ENCODE data around the gene ELF4. TPM values are rescaled to one million over a fixed set of nuclear protein-coding genes. Genes with fewer than 3 reads are reported as not detected.

The ELF4 gene
- total RNA-seq, 1 donor, result 25.0 TPM

- H3K4me2 ChIP-seq (ENCODE audit: insufficient read depth, low read length), result no peak overlapping the region
- H2AFZ ChIP-seq (ENCODE audit: low read length), result no peak overlapping the region
- H3K4me1 ChIP-seq (ENCODE audit: insufficient read depth, low read length), result no peaks in the 10 kb centered on the region
- peaks cover 2% of the 10 kb centered on the region for H3K36me3 ChIP-seq (ENCODE audit: insufficient read depth, low read length)
- H3K9me3 ChIP-seq (ENCODE audit: low read depth, low read length), result no peaks in the 10 kb centered on the region
- H3K4me3 ChIP-seq (ENCODE audit: insufficient read depth, low read length), result no peak overlapping the region
- H3K79me2 ChIP-seq (ENCODE audit: insufficient read depth, low read length), result no peaks in the 10 kb centered on the region
- TF ChIP-seq CTCF (IDR thresholded peaks at IDR 0.05; ENCODE audit: extremely low read depth, low read depth, low read length), result no peak
- H3K27me3 ChIP-seq (ENCODE audit: insufficient read depth, low read length), result peaks cover 3% of the 10 kb centered on the region
- DNase-seq (ENCODE audit: insufficient read length, low spot score, missing footprints), result no peak
- H3K27ac ChIP-seq (ENCODE audit: low read depth, low read length), result no peak overlapping the region
- H4K20me1 ChIP-seq (ENCODE audit: insufficient read depth, low read length), result no peaks in the 10 kb centered on the region
Measured at GRCh38 chrX:130048686-130049222, 61.5 kb downstream of the ELF4 start.

GRCh38 chrX:130047416-130047815, 62.9 kb downstream of the ELF4 start:
- Histone ChIP-seq H3K36me3 (ENCODE audit: insufficient read depth, low read length) (no peaks in the 10 kb centered on the region), H3K79me2 (ENCODE audit: insufficient read depth, low read length) (no peaks in the 10 kb centered on the region), H2AFZ (ENCODE audit: low read length) (no peak overlapping the region), H3K27me3 (ENCODE audit: insufficient read depth, low read length) (peaks cover 3% of the 10 kb centered on the region), H3K4me3 (ENCODE audit: insufficient read depth, low read length) (no peak overlapping the region), H3K9me3 (ENCODE audit: low read depth, low read length) (no peaks in the 10 kb centered on the region), H3K4me2 (ENCODE audit: insufficient read depth, low read length) (no peak overlapping the region), H3K4me1 (ENCODE audit: insufficient read depth, low read length) (no peaks in the 10 kb centered on the region), H4K20me1 (ENCODE audit: insufficient read depth, low read length) (no peaks in the 10 kb centered on the region), H3K27ac (ENCODE audit: low read depth, low read length) (no peak overlapping the region)
- no peak for TF ChIP-seq CTCF (IDR thresholded peaks at IDR 0.05; ENCODE audit: extremely low read depth, low read depth, low read length)
- peak; percentile 10 for DNase-seq (ENCODE audit: insufficient read length, low spot score, missing footprints)

GRCh38 chrX:130039847-130040246, 70.5 kb downstream of the ELF4 start:
- no peaks in the 10 kb centered on the region for H4K20me1 ChIP-seq (ENCODE audit: insufficient read depth, low read length)
- no peak for TF ChIP-seq CTCF (IDR thresholded peaks at IDR 0.05; ENCODE audit: extremely low read depth, low read depth, low read length)
- no peaks in the 10 kb centered on the region for H3K79me2 ChIP-seq (ENCODE audit: insufficient read depth, low read length)
- no peaks in the 10 kb centered on the region for H3K27me3 ChIP-seq (ENCODE audit: insufficient read depth, low read length)
- H3K4me1 ChIP-seq (ENCODE audit: insufficient read depth, low read length), result no peaks in the 10 kb centered on the region
- H3K27ac ChIP-seq (ENCODE audit: low read depth, low read length), result no peak overlapping the region
- peaks cover 4% of the 10 kb centered on the region for H3K36me3 ChIP-seq (ENCODE audit: insufficient read depth, low read length)
- no peak overlapping the region for H3K4me2 ChIP-seq (ENCODE audit: insufficient read depth, low read length)
- DNase-seq (ENCODE audit: insufficient read length, low spot score, missing footprints), result no peak
- no peak overlapping the region for H3K4me3 ChIP-seq (ENCODE audit: insufficient read depth, low read length)
- no peaks in the 10 kb centered on the region for H3K9me3 ChIP-seq (ENCODE audit: low read depth, low read length)
- H2AFZ ChIP-seq (ENCODE audit: low read length), result no peak overlapping the region

- Histone ChIP-seq H3K27me3 (ENCODE audit: insufficient read depth, low read length) (no peaks in the 10 kb centered on the region), H3K9me3 (ENCODE audit: low read depth, low read length) (no peaks in the 10 kb centered on the region), H3K4me2 (ENCODE audit: insufficient read depth, low read length) (no peak overlapping the region), H3K4me3 (ENCODE audit: insufficient read depth, low read length) (no peak overlapping the region), H3K36me3 (ENCODE audit: insufficient read depth, low read length) (peaks cover 13% of the 10 kb centered on the region), H3K27ac (ENCODE audit: low read depth, low read length) (no peak overlapping the region), H3K79me2 (ENCODE audit: insufficient read depth, low read length) (no peaks in the 10 kb centered on the region), H4K20me1 (ENCODE audit: insufficient read depth, low read length) (no peaks in the 10 kb centered on the region), H2AFZ (ENCODE audit: low read length) (no peak overlapping the region), H3K4me1 (ENCODE audit: insufficient read depth, low read length) (no peaks in the 10 kb centered on the region)
- DNase-seq (ENCODE audit: insufficient read length, low spot score, missing footprints), result no peak
- TF ChIP-seq CTCF (IDR thresholded peaks at IDR 0.05; ENCODE audit: extremely low read depth, low read depth, low read length), result no peak
Measured at GRCh38 chrX:130034178-130034577, 76.1 kb downstream of the ELF4 start.
